ENCODE measurements around the gene KANTR. TPM values are rescaled to one million over a fixed set of nuclear protein-coding genes. Genes with fewer than 3 reads are reported as not detected.

The KANTR gene
- total RNA-seq, 1 experiment from 2014 or later = 6.8 TPM

GRCh38 chrX:53093177-53093655, 726 bp upstream of the KANTR start:
- in situ Hi-C loops (cut with HindIII; ENCODE audit: low pct_unique_long_range_greater_than_20kb, low sequenced_read_pairs) (no loop called here), intact Hi-C loops (cut with micrococcal nuclease; ENCODE audit: unreplicated experiment) (loop anchor here (1.0 kb wide), 1 partner anchor 22 kb away; no protein-coding TSS in a partner anchor)
- Histone ChIP-seq H3K4me3 (ENCODE audit: low read depth in 2 of 2, low read length in 2 of 2) (peak overlapping the region; percentile 72 to 93), H3K36me3 (ENCODE audit: control insufficient read depth, insufficient read depth, low read length) (no peaks in the 10 kb centered on the region; the same call in 1 of the 2 replicates), H3K27me3 (ENCODE audit: control insufficient read depth, insufficient read depth, low read length) (no peaks in the 10 kb centered on the region), H3K27ac (ENCODE audit: low read length) (peak overlapping the region; percentile 83), H3K4me1 (ENCODE audit: control insufficient read depth, insufficient read depth, low read length) (peaks cover 6% of the 10 kb centered on the region; the same call in 1 of the 2 replicates), H3K9me3 (ENCODE audit: control insufficient read depth, insufficient read depth, low read depth, low read length) (no peaks in the 10 kb centered on the region)
- ATAC-seq = peak; percentile 85
- ChIA-PET CTCF (no interaction called here), POLR2A (no interaction called here)
- TF ChIP-seq TCF7L2 (IDR thresholded peaks at IDR 0.05; ENCODE audit: low read depth, low read length) (no peak), CTCF (IDR thresholded peaks at IDR 0.05) (peak; percentile 81), POLR2AphosphoS5 (IDR thresholded peaks at IDR 0.05; ENCODE audit: low read depth, low read length) (no peak), REST (IDR thresholded peaks at IDR 0.05; ENCODE audit: insufficient read depth in 1 of 2, low read depth in 2 of 2, low read length in 1 of 2) (no peak)
- BruUV-seq (replicated peaks) = no TSS peak
- no peak for DNase-seq (ENCODE audit: low read depth, low spot score)

GRCh38 chrX:53094582-53094905, 602 bp downstream of the KANTR start:
- ATAC-seq (no peak), DNase-seq (ENCODE audit: low read depth, low spot score) (no peak)
- Histone ChIP-seq H3K4me1 (ENCODE audit: control insufficient read depth, insufficient read depth, low read length) (peaks cover 6% of the 10 kb centered on the region; the same call in 1 of the 2 replicates), H3K27me3 (ENCODE audit: control insufficient read depth, insufficient read depth, low read length) (no peaks in the 10 kb centered on the region), H3K36me3 (ENCODE audit: control insufficient read depth, insufficient read depth, low read length) (no peaks in the 10 kb centered on the region; the same call in 1 of the 2 replicates), H3K27ac (ENCODE audit: low read length) (peak overlapping the region; percentile 79), H3K9me3 (ENCODE audit: control insufficient read depth, insufficient read depth, low read depth, low read length) (no peaks in the 10 kb centered on the region), H3K4me3 (ENCODE audit: low read depth in 2 of 2, low read length in 2 of 2) (peak overlapping the region; percentile 72 to 93)
- intact Hi-C loops (cut with micrococcal nuclease; ENCODE audit: unreplicated experiment) (no loop called here), in situ Hi-C loops (cut with HindIII; ENCODE audit: low pct_unique_long_range_greater_than_20kb, low sequenced_read_pairs) (no loop called here)
- TF ChIP-seq TCF7L2 (IDR thresholded peaks at IDR 0.05; ENCODE audit: low read depth, low read length) (no peak), POLR2AphosphoS5 (IDR thresholded peaks at IDR 0.05; ENCODE audit: low read depth, low read length) (no peak), REST (IDR thresholded peaks at IDR 0.05; ENCODE audit: insufficient read depth in 1 of 2, low read depth in 2 of 2, low read length in 1 of 2) (no peak), CTCF (IDR thresholded peaks at IDR 0.05) (no peak), SIN3A (IDR thresholded peaks at IDR 0.05; ENCODE audit: borderline replicate concordance, insufficient read depth, low read depth, low read length) (no peak)
- POLR2A ChIA-PET = interaction anchor here (0.7 kb wide), 1 partner anchor 29 kb away, joined by 4 read pairs; no protein-coding TSS in a partner anchor
- CTCF ChIA-PET = no interaction called here
- no TSS peak for BruUV-seq (replicated peaks)
